ENCODE results near the gene DMAC2L. TPM values are rescaled to one million over a fixed set of nuclear protein-coding genes. Genes with fewer than 3 reads are reported as not detected.

DMAC2L gene
- total RNA-seq, 1 experiment from 2014 or later = 16.3 TPM

DNA sequence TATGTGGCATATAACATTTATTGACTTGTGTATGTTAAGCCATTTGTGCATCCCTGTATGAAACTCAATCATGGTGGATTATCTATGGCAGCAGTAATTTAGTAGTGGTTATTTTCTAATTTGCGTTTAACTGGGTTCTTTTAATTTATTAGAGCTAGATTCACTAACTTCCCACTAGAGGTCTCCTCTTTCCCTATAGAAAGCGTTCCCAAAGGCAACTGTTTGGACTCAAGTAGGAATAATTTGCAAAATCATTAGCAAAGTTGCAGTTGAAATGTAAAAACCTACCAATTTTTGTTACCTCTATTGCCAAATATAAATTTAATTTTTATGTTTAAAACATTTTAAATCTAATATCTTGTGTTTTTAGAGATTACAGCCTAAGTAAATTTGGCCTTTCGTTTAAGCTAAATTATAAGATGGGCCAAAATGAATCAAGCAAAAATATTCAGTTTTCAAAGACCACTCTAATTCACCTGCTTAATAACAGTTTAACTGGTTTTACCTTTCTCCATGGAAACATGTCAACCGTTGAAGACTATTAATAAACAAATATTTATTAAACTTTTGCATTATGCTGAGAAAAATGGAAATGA lies 6.0 kb downstream of the DMAC2L start:
- POLR2A ChIA-PET = interaction anchor here (0.6 to 5.1 kb wide), 11 partner anchors 11 to 458 kb away, joined by 3 to 47 read pairs (median 3); partner anchors contain the start of genes CDKL1, MAP4K5 and VCPKMT
- BruUV-seq (replicated peaks) = no TSS peak
- Mint-ChIP-seq H3K4me3 (ENCODE audit: unreplicated experiment) (no peak overlapping the region), H3K27ac (ENCODE audit: low read depth, unreplicated experiment) (peak overlapping the region; percentile 17), H3K4me1 (ENCODE audit: insufficient read depth, unreplicated experiment) (peaks cover 5% of the 10 kb centered on the region), H3K27me3 (ENCODE audit: insufficient read depth, unreplicated experiment) (no peaks in the 10 kb centered on the region), H3K9me3 (ENCODE audit: unreplicated experiment) (no peaks in the 10 kb centered on the region), H3K36me3 (ENCODE audit: insufficient read depth, unreplicated experiment) (peaks cover 25% of the 10 kb centered on the region)
- intact Hi-C loops (cut with micrococcal nuclease) = loop anchor here (2.0 kb wide), 1 partner anchor 461 kb away; no protein-coding TSS in a partner anchor
- CTCF ChIA-PET = interaction anchor here (0.7 to 6.1 kb wide), 8 partner anchors 12 to 459 kb away, joined by 3 to 62 read pairs (median 4); no protein-coding TSS in a partner anchor
- DNase-seq (ENCODE audit: unreplicated experiment) = peak; percentile 48
- TF ChIP-seq, protein P1, sequence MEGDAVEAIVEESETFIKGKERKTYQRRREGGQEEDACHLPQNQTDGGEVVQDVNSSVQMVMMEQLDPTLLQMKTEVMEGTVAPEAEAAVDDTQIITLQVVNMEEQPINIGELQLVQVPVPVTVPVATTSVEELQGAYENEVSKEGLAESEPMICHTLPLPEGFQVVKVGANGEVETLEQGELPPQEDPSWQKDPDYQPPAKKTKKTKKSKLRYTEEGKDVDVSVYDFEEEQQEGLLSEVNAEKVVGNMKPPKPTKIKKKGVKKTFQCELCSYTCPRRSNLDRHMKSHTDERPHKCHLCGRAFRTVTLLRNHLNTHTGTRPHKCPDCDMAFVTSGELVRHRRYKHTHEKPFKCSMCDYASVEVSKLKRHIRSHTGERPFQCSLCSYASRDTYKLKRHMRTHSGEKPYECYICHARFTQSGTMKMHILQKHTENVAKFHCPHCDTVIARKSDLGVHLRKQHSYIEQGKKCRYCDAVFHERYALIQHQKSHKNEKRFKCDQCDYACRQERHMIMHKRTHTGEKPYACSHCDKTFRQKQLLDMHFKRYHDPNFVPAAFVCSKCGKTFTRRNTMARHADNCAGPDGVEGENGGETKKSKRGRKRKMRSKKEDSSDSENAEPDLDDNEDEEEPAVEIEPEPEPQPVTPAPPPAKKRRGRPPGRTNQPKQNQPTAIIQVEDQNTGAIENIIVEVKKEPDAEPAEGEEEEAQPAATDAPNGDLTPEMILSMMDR (IDR thresholded peaks at IDR 0.05; ENCODE audit: unreplicated experiment) = peak; percentile 46

DNA sequence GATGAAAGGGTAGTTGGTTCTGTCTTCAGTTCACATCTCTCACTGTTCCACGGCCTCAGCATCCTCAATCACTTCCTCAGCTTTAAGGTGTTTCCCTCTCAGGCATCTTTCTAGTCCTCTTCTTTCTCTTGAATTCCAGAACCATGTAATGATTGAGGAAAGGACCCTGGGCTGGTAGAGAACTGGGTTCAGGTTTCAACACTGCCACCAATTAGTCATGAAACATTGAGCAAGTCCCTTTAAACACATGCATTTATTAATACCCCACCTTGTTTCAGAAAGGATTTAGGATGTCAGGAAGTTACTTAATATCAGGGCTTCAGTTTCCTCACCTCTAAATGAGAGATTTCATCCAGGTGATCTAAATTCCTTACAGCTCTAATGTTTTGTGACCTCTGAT lies 7.2 kb downstream of the DMAC2L start:
- BruUV-seq (replicated peaks) = no TSS peak
- no peaks in the 10 kb centered on the region for H3K9me3 Mint-ChIP-seq (ENCODE audit: unreplicated experiment)
- peaks cover 36% of the 10 kb centered on the region for H3K36me3 Mint-ChIP-seq (ENCODE audit: insufficient read depth, unreplicated experiment)
- no peaks in the 10 kb centered on the region for H3K27me3 Mint-ChIP-seq (ENCODE audit: insufficient read depth, unreplicated experiment)
- TF ChIP-seq, protein P1 (IDR thresholded peaks at IDR 0.05; ENCODE audit: unreplicated experiment) = no peak
- no peak overlapping the region for H3K27ac Mint-ChIP-seq (ENCODE audit: low read depth, unreplicated experiment)
- H3K4me1 Mint-ChIP-seq (ENCODE audit: insufficient read depth, unreplicated experiment) = no peaks in the 10 kb centered on the region
- DNase-seq (ENCODE audit: unreplicated experiment) = peak; percentile 65
- ChIA-PET CTCF (interaction anchor here (0.6 to 6.1 kb wide), 9 partner anchors 11 to 396 kb away, joined by 3 to 62 read pairs (median 7); partner anchors contain the start of gene CDKL1), POLR2A (interaction anchor here (1.0 to 5.1 kb wide), 10 partner anchors 10 to 341 kb away, joined by 3 to 47 read pairs (median 5); partner anchors contain the start of genes ATL1, CDKL1, MAP4K5 and VCPKMT)
- intact Hi-C loops (cut with micrococcal nuclease) = loop anchor here (2.0 kb wide), 1 partner anchor 460 kb away; no protein-coding TSS in a partner anchor
- H3K4me3 Mint-ChIP-seq (ENCODE audit: unreplicated experiment) = no peak overlapping the region

DNA sequence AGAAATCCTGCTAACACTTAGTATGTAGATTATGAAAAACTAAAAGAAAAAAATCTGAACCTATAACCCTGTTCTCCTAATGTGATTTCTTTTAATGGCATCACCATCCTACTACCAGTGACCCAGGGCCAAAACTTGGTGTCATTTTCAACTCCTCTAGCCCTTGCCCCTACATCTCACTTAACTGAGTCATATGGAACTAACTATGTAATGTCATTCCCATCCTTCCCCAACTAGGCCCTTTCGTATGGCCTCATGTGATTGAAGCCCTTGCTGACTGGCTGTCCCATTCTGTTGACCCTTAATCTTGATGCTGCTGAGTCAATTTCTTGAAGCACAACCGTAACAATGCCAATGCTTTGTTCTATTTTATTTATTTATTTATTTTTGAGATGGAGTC lies 7.6 kb downstream of the DMAC2L start:
- intact Hi-C loops (cut with micrococcal nuclease) = loop anchor here (2.0 kb wide), 1 partner anchor 459 kb away; no protein-coding TSS in a partner anchor
- TF ChIP-seq, protein P1 (IDR thresholded peaks at IDR 0.05; ENCODE audit: unreplicated experiment) = no peak
- BruUV-seq (replicated peaks) = no TSS peak
- DNase-seq (ENCODE audit: unreplicated experiment) = no peak
- Mint-ChIP-seq H3K4me1 (ENCODE audit: insufficient read depth, unreplicated experiment) (no peaks in the 10 kb centered on the region), H3K36me3 (ENCODE audit: insufficient read depth, unreplicated experiment) (peaks cover 40% of the 10 kb centered on the region), H3K9me3 (ENCODE audit: unreplicated experiment) (no peaks in the 10 kb centered on the region), H3K27me3 (ENCODE audit: insufficient read depth, unreplicated experiment) (no peaks in the 10 kb centered on the region), H3K27ac (ENCODE audit: low read depth, unreplicated experiment) (no peak overlapping the region), H3K4me3 (ENCODE audit: unreplicated experiment) (no peak overlapping the region)
- ChIA-PET CTCF (interaction anchor here (0.6 to 6.1 kb wide), 13 partner anchors 8 to 469 kb away, joined by 3 to 62 read pairs (median 5); partner anchors contain the start of genes CDKL1, DMAC2L, L2HGDH and MAP4K5), POLR2A (interaction anchor here (1.0 to 5.1 kb wide), 15 partner anchors 8 to 685 kb away, joined by 3 to 47 read pairs (median 5); partner anchors contain the start of genes ATL1, CDKL1, DMAC2L and L2HGDH)

- no TSS peak for BruUV-seq (replicated peaks)
- Mint-ChIP-seq H3K4me1 (ENCODE audit: insufficient read depth, unreplicated experiment) (no peaks in the 10 kb centered on the region), H3K27me3 (ENCODE audit: insufficient read depth, unreplicated experiment) (no peaks in the 10 kb centered on the region), H3K9me3 (ENCODE audit: unreplicated experiment) (no peaks in the 10 kb centered on the region), H3K27ac (ENCODE audit: low read depth, unreplicated experiment) (no peak overlapping the region), H3K4me3 (ENCODE audit: unreplicated experiment) (no peak overlapping the region), H3K36me3 (ENCODE audit: insufficient read depth, unreplicated experiment) (peaks cover 40% of the 10 kb centered on the region)
- TF ChIP-seq, protein P1 (IDR thresholded peaks at IDR 0.05; ENCODE audit: unreplicated experiment) = no peak
- ChIA-PET CTCF (interaction anchor here (0.5 to 6.1 kb wide), 30 partner anchors 9 to 482 kb away, joined by 3 to 62 read pairs (median 4); partner anchors contain the start of genes CDKL1, DMAC2L, L2HGDH and MAP4K5), POLR2A (interaction anchor here (1.0 to 5.1 kb wide), 23 partner anchors 9 to 686 kb away, joined by 3 to 47 read pairs (median 4); partner anchors contain the start of genes ATL1, CDKL1, DMAC2L and L2HGDH)
- no peak for DNase-seq (ENCODE audit: unreplicated experiment)
- intact Hi-C loops (cut with micrococcal nuclease) = no loop called here
These were observed 8.2 kb downstream of the DMAC2L start for GRCh38 chr14:50320283-50320682.
